Neural cell (in vitro differentiated cells): Measurements from ENCODE around the gene FBXO4. TPM values are rescaled to one million over a fixed set of nuclear protein-coding genes. Genes with fewer than 3 reads are reported as not detected.

Source experiments
- H2AFZ ChIP-seq: fragments of 200-600, 300-800 bp; sonication (generic), shearing (Covaris generic); 2 replicates; pipeline ENCODE4 v1.6.0; 2014; ENCODE audit warnings: low read depth, mild to moderate bottlenecking, antibody characterized with exemption, low read length, moderate library complexity
- H3F3A ChIP-seq: fragments of 200-600 bp; shearing (Covaris generic); 2 replicates; pipeline ENCODE4 v1.6.1; 2016; ENCODE audit warnings: mild to moderate bottlenecking, moderate library complexity, mixed read lengths, antibody characterized with exemption, low read length; ENCODE audit not compliant: insufficient read depth, poor library complexity, severe bottlenecking
- H3K27ac ChIP-seq: fragments of 200-600, 300-800 bp; sonication (generic), shearing (Covaris generic); 2 replicates; pipeline ENCODE4 v1.5.1; 2014; ENCODE audit warnings: mild to moderate bottlenecking, low read length, moderate library complexity
- H3K27me3 ChIP-seq: fragments of 300-800, 200-600 bp; sonication (generic), shearing (Covaris generic); 2 replicates; pipeline ENCODE4 v1.6.0; 2014; ENCODE audit warnings: mild to moderate bottlenecking, low read depth, low read length, moderate library complexity; ENCODE audit not compliant: insufficient read depth
- H3K36me3 ChIP-seq: fragments of 300-800, 200-600 bp; sonication (generic), shearing (Covaris generic); 2 replicates; pipeline ENCODE4 v1.5.1; 2014; ENCODE audit warnings: mild to moderate bottlenecking, antibody characterized with exemption, low read length, moderate library complexity; ENCODE audit not compliant: insufficient read depth
- H3K4me2 ChIP-seq: fragments of 300-800, 200-600 bp; sonication (generic), shearing (Covaris generic); 2 replicates; pipeline ENCODE4 v1.6.0; 2014; ENCODE audit warnings: mild to moderate bottlenecking, low read length
- H3K4me3 ChIP-seq: fragments of 300-800, 200-600 bp; sonication (generic), shearing (Covaris generic); 2 replicates; pipeline ENCODE4 v1.5.1; 2014; ENCODE audit warnings: mild to moderate bottlenecking, low read length, moderate library complexity
- H3K79me2 ChIP-seq: fragments of 200-600 bp; shearing (Covaris generic); replicated peaks from 2 replicates; pipeline ENCODE4 v1.6.0; 2014; ENCODE audit warnings: mild to moderate bottlenecking, low read length, moderate library complexity; ENCODE audit not compliant: insufficient read depth
- H3K9ac ChIP-seq: fragments of 300-800, 200-600 bp; sonication (generic), shearing (Covaris generic); 2 replicates; pipeline ENCODE4 v1.6.1; 2016; ENCODE audit warnings: mild to moderate bottlenecking, low read length, mixed read lengths
- H3K9me2 ChIP-seq: fragments of 200-600 bp; shearing (Covaris generic); 2 replicates; pipeline ENCODE4 v1.6.1; 2016; ENCODE audit warnings: mild to moderate bottlenecking, low read length, mixed read lengths; ENCODE audit not compliant: insufficient read depth
- H3K9me3 ChIP-seq: fragments of 200-600, 300-800 bp; sonication (generic), shearing (Covaris generic); 2 replicates; pipeline ENCODE4 v1.6.1; 2016; ENCODE audit warnings: mild to moderate bottlenecking, mixed run types, low read length, moderate library complexity, mixed read lengths
- H4K20me1 ChIP-seq: fragments of 200-600 bp; shearing (Covaris generic); 2 replicates; pipeline ENCODE4 v1.6.1; 2016; ENCODE audit warnings: mild to moderate bottlenecking, mixed run types; ENCODE audit not compliant: insufficient read depth
- EP300 ChIP-seq: fragments of 450-650 bp; conservative IDR thresholded peaks from 2 replicates; pipeline ENCODE4 v1.6.1; 2014; ENCODE audit warnings: antibody characterized with exemption, mild to moderate bottlenecking, moderate library complexity; ENCODE audit not compliant: poor library complexity, severe bottlenecking
- EZH2 ChIP-seq: fragments of 200-600, 300-800 bp; shearing (Covaris generic), sonication (generic); IDR thresholded peaks from 2 replicates; pipeline ENCODE4 v1.6.1; 2014; ENCODE audit warnings: antibody characterized with exemption, low read length, borderline replicate concordance, mild to moderate bottlenecking; ENCODE audit not compliant: insufficient read depth, poor library complexity, severe bottlenecking
- MXI1 ChIP-seq: fragments of 450-650 bp; conservative IDR thresholded peaks from 2 replicates; pipeline ENCODE4 v1.6.1; 2014; ENCODE audit warnings: antibody characterized with exemption, mild to moderate bottlenecking; ENCODE audit not compliant: poor library complexity, severe bottlenecking
- POLR2AphosphoS5 ChIP-seq: IDR thresholded peaks from 2 replicates; pipeline ENCODE4 v1.6.1; 2012
- RAD21 ChIP-seq: fragments of 450-650 bp; conservative IDR thresholded peaks from 2 replicates; pipeline ENCODE4 v1.6.1; 2014; ENCODE audit warnings: antibody characterized with exemption, mild to moderate bottlenecking, moderate library complexity
- SMC3 ChIP-seq: fragments of 450-650 bp; conservative IDR thresholded peaks from 2 replicates; pipeline ENCODE4 v1.6.1; 2014; ENCODE audit warnings: antibody characterized with exemption, mild to moderate bottlenecking, moderate library complexity; ENCODE audit not compliant: poor library complexity
- TAF1 ChIP-seq: IDR thresholded peaks from 2 replicates; pipeline ENCODE4 v1.6.1; 2012; ENCODE audit warnings: low read depth
- polyA plus RNA-seq: library from polyadenylated mRNA; depleted of rRNA; stranded (reverse); fragments of >200 nt; gene quantifications from 2 replicates; pipeline ENCODE4 v1.2.3, GENCODE V29; 2014
- TF ChIP-seq, protein P1 (sequence below): fragments of 450-650 bp; IDR thresholded peaks from 2 replicates; pipeline ENCODE4 v1.5.1; 2014; ENCODE audit warnings: antibody characterized with exemption, mild to moderate bottlenecking, moderate library complexity; ENCODE audit not compliant: poor library complexity, severe bottlenecking
- TF ChIP-seq, protein P2 (sequence below): IDR thresholded peaks from 2 replicates; pipeline ENCODE4 v1.6.1; 2012; ENCODE audit warnings: borderline replicate concordance

The FBXO4 gene
- polyA plus RNA-seq, 1 donor from 2014 or later: 3.9 TPM

DNA sequence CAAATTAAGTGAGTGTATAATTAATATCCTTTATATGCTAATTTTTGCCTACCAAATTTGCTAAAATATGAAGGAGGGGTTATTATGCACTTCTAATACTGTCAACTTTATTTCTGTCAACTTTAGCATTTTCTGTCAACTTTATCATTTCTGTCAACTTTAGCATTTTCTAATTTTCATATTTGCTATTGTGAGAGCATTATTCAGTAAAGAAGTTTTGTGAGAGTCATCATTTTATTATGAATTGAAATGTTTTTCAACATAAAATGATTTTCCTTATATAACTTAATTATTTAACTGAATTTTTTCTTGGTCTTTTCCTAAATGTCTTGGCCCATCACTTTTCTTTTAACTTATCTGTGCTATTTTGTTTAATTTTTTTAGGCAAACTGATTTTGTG is 58.2 kb downstream of the FBXO4 start:
- no peaks in the 10 kb centered on the region for H3K9me2 ChIP-seq
- no peak overlapping the region for H3K27ac ChIP-seq
- H3K4me3 ChIP-seq: no peak overlapping the region
- H2AFZ ChIP-seq: no peak overlapping the region
- no peaks in the 10 kb centered on the region for H3K9me3 ChIP-seq
- TF ChIP-seq, protein P1, sequence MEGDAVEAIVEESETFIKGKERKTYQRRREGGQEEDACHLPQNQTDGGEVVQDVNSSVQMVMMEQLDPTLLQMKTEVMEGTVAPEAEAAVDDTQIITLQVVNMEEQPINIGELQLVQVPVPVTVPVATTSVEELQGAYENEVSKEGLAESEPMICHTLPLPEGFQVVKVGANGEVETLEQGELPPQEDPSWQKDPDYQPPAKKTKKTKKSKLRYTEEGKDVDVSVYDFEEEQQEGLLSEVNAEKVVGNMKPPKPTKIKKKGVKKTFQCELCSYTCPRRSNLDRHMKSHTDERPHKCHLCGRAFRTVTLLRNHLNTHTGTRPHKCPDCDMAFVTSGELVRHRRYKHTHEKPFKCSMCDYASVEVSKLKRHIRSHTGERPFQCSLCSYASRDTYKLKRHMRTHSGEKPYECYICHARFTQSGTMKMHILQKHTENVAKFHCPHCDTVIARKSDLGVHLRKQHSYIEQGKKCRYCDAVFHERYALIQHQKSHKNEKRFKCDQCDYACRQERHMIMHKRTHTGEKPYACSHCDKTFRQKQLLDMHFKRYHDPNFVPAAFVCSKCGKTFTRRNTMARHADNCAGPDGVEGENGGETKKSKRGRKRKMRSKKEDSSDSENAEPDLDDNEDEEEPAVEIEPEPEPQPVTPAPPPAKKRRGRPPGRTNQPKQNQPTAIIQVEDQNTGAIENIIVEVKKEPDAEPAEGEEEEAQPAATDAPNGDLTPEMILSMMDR: no peak
- TF ChIP-seq EZH2: no peak
- TF ChIP-seq RAD21: no peak
- TF ChIP-seq, protein P2, sequence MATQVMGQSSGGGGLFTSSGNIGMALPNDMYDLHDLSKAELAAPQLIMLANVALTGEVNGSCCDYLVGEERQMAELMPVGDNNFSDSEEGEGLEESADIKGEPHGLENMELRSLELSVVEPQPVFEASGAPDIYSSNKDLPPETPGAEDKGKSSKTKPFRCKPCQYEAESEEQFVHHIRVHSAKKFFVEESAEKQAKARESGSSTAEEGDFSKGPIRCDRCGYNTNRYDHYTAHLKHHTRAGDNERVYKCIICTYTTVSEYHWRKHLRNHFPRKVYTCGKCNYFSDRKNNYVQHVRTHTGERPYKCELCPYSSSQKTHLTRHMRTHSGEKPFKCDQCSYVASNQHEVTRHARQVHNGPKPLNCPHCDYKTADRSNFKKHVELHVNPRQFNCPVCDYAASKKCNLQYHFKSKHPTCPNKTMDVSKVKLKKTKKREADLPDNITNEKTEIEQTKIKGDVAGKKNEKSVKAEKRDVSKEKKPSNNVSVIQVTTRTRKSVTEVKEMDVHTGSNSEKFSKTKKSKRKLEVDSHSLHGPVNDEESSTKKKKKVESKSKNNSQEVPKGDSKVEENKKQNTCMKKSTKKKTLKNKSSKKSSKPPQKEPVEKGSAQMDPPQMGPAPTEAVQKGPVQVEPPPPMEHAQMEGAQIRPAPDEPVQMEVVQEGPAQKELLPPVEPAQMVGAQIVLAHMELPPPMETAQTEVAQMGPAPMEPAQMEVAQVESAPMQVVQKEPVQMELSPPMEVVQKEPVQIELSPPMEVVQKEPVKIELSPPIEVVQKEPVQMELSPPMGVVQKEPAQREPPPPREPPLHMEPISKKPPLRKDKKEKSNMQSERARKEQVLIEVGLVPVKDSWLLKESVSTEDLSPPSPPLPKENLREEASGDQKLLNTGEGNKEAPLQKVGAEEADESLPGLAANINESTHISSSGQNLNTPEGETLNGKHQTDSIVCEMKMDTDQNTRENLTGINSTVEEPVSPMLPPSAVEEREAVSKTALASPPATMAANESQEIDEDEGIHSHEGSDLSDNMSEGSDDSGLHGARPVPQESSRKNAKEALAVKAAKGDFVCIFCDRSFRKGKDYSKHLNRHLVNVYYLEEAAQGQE: no peak
- no peak for TF ChIP-seq MXI1
- no peak for TF ChIP-seq POLR2AphosphoS5
- no peak for TF ChIP-seq EP300
- no peak for TF ChIP-seq TAF1
- no peak for TF ChIP-seq SMC3
- no peaks in the 10 kb centered on the region for H4K20me1 ChIP-seq
- no peaks in the 10 kb centered on the region for H3K27me3 ChIP-seq
- no peak overlapping the region for H3K4me2 ChIP-seq
- no peaks in the 10 kb centered on the region for H3K36me3 ChIP-seq
- H3K9ac ChIP-seq: no peak overlapping the region
- H3K79me2 ChIP-seq: no peaks in the 10 kb centered on the region
- no peaks in the 10 kb centered on the region for H3F3A ChIP-seq

DNA sequence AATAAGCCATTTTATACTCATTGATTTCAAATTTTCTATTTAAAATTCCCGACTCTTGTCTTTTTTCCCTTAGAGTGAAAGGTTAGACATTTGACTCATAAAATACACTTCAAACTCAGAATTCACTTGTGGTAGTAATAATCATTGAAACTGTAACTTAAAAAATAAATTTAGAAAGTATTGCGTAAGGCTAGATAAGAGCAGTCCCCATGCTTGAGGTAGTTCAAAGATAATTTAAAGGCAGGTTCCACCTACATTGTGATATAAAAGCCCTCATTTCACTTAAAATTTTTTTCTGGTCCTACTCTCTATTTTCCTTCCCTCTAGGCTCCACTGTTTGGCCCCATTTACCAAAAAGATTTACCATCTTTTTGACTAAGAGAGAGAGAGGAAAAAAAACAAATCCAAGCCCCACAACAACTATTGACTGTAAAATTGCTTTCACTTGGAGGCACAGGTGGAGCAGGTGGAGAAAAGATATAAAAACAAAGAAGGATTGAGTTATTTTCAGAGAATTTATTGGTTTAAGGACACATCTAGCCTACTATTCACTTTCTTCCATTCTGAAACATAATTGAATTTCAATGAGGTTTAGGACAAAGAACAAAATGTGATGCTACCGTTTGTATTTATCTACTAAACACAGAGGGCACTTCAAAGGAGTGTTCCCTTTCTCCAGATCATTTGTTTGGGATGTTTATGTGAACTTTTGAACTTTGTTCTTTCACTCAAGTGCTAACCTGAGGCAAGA is 61.0 kb downstream of the FBXO4 start:
- TF ChIP-seq, protein P2: no peak
- no peak for TF ChIP-seq EP300
- no peak for TF ChIP-seq MXI1
- TF ChIP-seq SMC3: no peak
- TF ChIP-seq POLR2AphosphoS5: no peak
- TF ChIP-seq, protein P1: no peak
- TF ChIP-seq EZH2: no peak
- TF ChIP-seq RAD21: no peak
- no peak for TF ChIP-seq TAF1
- Histone ChIP-seq H3K79me2 (no peaks in the 10 kb centered on the region), H3K9me3 (no peaks in the 10 kb centered on the region), H3K27me3 (no peaks in the 10 kb centered on the region), H3K36me3 (no peaks in the 10 kb centered on the region), H3F3A (no peaks in the 10 kb centered on the region), H3K4me3 (no peak overlapping the region), H3K27ac (no peak overlapping the region), H2AFZ (no peak overlapping the region), H3K9ac (no peak overlapping the region), H3K4me2 (no peak overlapping the region), H3K9me2 (no peaks in the 10 kb centered on the region), H4K20me1 (no peaks in the 10 kb centered on the region)
